ENCODE measurements around the gene MCC. TPM values are rescaled to one million over a fixed set of nuclear protein-coding genes. Genes with fewer than 3 reads are reported as not detected.

MCC gene
- total RNA-seq, 1 donor from 2014 or later, result 20.6 TPM

DNA sequence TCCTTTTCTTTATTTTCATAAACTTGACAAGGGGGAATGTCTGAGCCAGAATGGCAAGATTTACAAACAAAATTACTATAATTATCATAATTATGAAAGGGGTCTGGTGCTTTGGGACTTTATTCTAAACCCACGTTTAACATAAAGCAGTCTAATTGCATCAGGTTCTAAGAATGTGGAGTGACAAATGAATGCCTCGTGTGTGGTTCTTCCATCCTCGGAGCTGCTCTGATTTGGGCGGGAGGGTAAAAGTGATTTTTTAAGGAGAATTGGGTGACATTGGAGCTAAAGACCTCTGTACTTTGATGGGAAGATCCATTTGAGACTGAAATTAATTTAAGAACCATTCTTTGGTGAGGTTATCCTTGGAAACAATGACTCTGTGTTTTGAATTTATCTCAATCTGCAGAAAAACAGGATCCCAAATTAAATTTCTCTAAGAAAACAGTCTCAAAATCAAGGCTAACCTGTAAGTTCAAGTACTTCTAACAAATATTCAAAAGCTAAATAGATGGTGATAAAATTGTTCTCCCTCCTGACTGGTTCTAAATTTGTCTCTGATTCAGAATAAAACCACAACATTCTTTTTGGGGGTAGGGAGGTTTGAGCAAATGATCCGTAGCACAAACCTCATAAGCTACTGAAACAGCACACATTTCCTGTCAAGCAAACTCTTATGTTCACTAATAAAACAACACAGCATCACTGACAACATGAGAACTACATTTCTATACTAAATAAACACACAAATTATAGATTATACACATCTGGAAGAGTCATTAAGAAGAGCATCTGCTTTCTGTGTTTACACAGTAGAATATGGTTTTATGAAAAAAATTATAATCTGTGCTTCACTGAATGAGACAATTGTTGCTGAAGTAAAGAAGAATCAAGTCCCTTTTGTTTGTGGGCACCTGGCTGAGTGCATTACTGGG lies 426.1 kb downstream of the MCC start:
- TF ChIP-seq, protein P1, sequence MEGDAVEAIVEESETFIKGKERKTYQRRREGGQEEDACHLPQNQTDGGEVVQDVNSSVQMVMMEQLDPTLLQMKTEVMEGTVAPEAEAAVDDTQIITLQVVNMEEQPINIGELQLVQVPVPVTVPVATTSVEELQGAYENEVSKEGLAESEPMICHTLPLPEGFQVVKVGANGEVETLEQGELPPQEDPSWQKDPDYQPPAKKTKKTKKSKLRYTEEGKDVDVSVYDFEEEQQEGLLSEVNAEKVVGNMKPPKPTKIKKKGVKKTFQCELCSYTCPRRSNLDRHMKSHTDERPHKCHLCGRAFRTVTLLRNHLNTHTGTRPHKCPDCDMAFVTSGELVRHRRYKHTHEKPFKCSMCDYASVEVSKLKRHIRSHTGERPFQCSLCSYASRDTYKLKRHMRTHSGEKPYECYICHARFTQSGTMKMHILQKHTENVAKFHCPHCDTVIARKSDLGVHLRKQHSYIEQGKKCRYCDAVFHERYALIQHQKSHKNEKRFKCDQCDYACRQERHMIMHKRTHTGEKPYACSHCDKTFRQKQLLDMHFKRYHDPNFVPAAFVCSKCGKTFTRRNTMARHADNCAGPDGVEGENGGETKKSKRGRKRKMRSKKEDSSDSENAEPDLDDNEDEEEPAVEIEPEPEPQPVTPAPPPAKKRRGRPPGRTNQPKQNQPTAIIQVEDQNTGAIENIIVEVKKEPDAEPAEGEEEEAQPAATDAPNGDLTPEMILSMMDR (IDR thresholded peaks at IDR 0.05), result no peak
- H3K9me3 ChIP-seq, result no peaks in the 10 kb centered on the region
- H3K4me1 ChIP-seq, result peaks cover 6% of the 10 kb centered on the region
- H3K27ac ChIP-seq, result no peak overlapping the region
- ATAC-seq (no peak), DNase-seq (no peak)
- peaks cover 30% of the 10 kb centered on the region for H3K36me3 ChIP-seq
- no peaks in the 10 kb centered on the region for H3K27me3 ChIP-seq (ENCODE audit: low read depth)
- intact Hi-C loops (cut with DNase I), result no loop called here
- H3K4me3 ChIP-seq, result no peak overlapping the region

DNA sequence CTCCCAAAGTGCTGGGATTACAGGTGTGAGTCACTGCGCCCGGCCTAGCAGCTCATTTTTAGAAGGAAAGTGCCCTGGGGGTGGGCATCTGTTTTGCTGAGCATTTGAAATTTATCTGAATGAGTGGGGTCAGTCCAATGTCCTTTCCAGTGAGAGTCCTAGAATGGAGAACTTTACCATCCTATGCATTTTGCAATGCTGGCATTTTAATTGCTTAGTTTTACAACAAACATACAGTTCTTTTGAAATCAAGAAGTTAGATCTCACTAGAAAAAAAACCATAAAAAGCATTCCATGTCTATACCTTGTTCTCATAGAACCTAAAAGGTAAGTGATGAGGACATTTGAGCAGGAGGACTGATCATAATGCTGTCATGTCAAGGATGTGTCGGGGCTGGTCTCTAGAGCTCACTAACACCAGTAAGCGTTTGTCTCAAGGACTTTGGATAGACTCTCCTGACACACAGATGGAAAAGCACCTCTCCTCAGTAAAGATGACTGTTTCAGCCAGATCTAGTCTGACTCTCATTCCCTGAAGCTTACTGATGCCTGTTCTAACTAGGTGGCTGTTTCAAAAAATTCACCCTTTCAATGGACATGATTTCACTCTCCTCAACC lies 427.7 kb downstream of the MCC start:
- TF ChIP-seq, protein P1 (IDR thresholded peaks at IDR 0.05), result no peak
- Histone ChIP-seq H3K27me3 (ENCODE audit: low read depth) (no peaks in the 10 kb centered on the region), H3K4me3 (no peak overlapping the region), H3K27ac (no peak overlapping the region), H3K4me1 (peaks cover 6% of the 10 kb centered on the region), H3K9me3 (no peaks in the 10 kb centered on the region), H3K36me3 (peaks cover 27% of the 10 kb centered on the region)
- no peak for ATAC-seq
- intact Hi-C loops (cut with DNase I), result no loop called here
- DNase-seq, result no peak

DNA sequence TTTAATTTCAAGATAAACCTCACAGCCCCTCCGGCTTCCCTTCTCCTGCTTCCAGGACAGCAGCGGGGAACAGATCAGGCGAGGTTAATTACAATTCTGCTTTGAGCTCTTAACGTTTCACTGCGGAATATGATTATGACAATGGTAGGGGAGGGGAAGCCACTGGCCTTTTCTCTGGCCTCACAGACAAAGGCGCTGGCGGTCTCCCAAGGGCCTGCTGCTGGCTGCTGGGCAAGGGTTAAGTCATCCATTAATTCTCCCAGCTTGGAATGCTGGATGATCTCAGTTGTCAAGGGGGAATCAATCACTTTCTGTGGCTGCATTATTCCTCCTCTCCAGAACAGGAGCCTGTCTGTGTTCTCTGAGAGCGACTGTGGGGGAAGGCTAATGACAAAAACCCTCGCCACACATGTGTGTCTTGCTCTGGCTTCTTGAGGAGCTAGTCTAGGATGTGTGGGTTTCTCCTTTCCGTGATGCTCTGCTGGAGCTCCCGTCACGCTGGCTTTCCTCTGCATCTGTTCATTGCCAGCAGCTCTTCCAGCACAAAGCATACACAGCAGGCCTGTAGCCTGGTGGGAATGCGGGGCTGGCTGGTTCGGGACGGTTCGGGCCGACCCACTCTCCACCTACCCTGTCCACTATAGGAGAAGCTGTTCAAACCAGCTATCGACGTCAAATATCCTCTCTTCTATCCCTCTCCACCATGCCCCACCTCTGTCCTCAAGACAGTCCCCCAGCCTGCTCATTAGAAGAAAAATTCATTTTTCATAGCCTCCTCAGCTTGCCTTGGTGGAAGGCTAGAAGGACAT lies 428.8 kb downstream of the MCC start:
- no peak for DNase-seq
- no peak for ATAC-seq

DNA sequence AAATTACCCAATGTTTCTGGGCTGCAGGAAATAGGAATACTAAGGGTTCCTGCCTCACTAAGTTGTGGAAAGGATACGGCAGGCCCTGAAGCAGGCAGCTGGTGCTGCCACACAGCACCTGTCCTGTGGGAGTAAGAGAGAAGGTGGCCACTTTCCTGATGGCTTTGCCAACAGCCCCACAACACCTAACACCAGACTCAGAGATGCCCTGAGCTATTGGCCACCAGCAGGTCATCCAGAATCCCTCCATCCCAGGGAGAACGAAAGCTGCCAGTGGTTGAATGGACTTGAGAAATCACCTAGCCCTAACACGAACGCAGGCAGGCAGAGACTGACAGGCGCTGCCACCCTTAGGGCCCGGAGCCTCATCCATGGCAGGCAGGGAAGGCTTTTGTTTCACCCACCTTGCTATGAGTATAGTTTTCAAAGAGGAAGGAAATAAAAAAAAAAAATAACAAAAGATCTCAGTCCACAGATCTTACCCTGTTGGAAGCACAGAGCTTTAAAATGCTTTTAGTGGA lies 429.5 kb downstream of the MCC start:
- intact Hi-C loops (cut with DNase I), result no loop called here
- no peak overlapping the region for H3K27ac ChIP-seq
- TF ChIP-seq, protein P1 (IDR thresholded peaks at IDR 0.05), result no peak
- no peak for DNase-seq
- H3K4me3 ChIP-seq, result no peak overlapping the region
- H3K27me3 ChIP-seq (ENCODE audit: low read depth), result no peaks in the 10 kb centered on the region
- ATAC-seq, result no peak
- peaks cover 6% of the 10 kb centered on the region for H3K4me1 ChIP-seq
- H3K9me3 ChIP-seq, result no peaks in the 10 kb centered on the region
- peaks cover 30% of the 10 kb centered on the region for H3K36me3 ChIP-seq

More for the DNA sequence above, 428.8 kb downstream of the MCC start:
- peaks cover 32% of the 10 kb centered on the region for H3K36me3 ChIP-seq
- TF ChIP-seq, protein P1 (IDR thresholded peaks at IDR 0.05), result no peak
- H3K27ac ChIP-seq, result no peak overlapping the region
- intact Hi-C loops (cut with DNase I), result no loop called here
- no peaks in the 10 kb centered on the region for H3K27me3 ChIP-seq (ENCODE audit: low read depth)
- H3K9me3 ChIP-seq, result no peaks in the 10 kb centered on the region
- peaks cover 6% of the 10 kb centered on the region for H3K4me1 ChIP-seq
- H3K4me3 ChIP-seq, result no peak overlapping the region

DNA sequence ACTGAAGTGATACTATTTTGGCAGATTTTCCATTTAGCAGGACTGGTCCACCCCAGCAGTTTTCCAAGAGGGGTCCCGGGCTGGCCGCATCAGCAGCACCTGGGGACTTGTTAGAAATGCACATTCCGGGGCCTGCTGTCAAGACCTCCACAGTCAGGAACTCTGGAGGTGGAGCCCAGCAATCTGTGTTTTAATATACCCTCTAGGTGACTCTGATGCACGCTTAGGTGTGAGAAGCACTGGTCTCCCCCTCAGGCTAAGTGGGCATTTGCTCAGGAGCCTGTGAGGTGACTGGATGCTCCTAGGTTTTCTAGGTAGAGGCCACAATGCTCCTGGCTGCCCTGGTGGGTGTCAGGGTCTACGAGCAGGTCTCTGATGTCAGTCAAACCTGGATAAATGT lies 430.0 kb downstream of the MCC start:
- H3K27ac ChIP-seq, result no peak overlapping the region
- no peaks in the 10 kb centered on the region for H3K9me3 ChIP-seq
- H3K4me3 ChIP-seq, result no peak overlapping the region
- H3K27me3 ChIP-seq (ENCODE audit: low read depth), result no peaks in the 10 kb centered on the region
- H3K4me1 ChIP-seq, result peaks cover 6% of the 10 kb centered on the region
- TF ChIP-seq, protein P1 (IDR thresholded peaks at IDR 0.05), result no peak
- peaks cover 30% of the 10 kb centered on the region for H3K36me3 ChIP-seq
- ATAC-seq (no peak), DNase-seq (no peak)
- intact Hi-C loops (cut with DNase I), result no loop called here
